ENCODE data around the gene HERC2.

The HERC2 gene

GRCh38 chr15:28118083-28118482 lies 203.9 kb downstream of the HERC2 start:
- no peak for TF ChIP-seq CTCF (IDR thresholded peaks at IDR 0.05)
- no peak overlapping the region for H3K27ac ChIP-seq
- no peak overlapping the region for H3K4me3 ChIP-seq
- no peak for DNase-seq (ENCODE audit: low spot score)

- no peak for TF ChIP-seq CTCF (IDR thresholded peaks at IDR 0.05)
- Histone ChIP-seq H3K27ac (no peak overlapping the region), H3K4me3 (no peak overlapping the region)
- no peak for DNase-seq (ENCODE audit: low spot score)
These were observed 204.5 kb downstream of the HERC2 start for GRCh38 chr15:28117432-28117990.

GRCh38 chr15:28116521-28117431 lies 205.2 kb downstream of the HERC2 start:
- no peak overlapping the region for H3K4me3 ChIP-seq
- no peak overlapping the region for H3K27ac ChIP-seq
- no peak for TF ChIP-seq CTCF (IDR thresholded peaks at IDR 0.05)
- DNase-seq (ENCODE audit: low spot score): no peak

- no peak overlapping the region for H3K4me3 ChIP-seq
- DNase-seq (ENCODE audit: low spot score): no peak
- TF ChIP-seq CTCF (IDR thresholded peaks at IDR 0.05): no peak
- H3K27ac ChIP-seq: no peak overlapping the region
These were observed 206.1 kb downstream of the HERC2 start for GRCh38 chr15:28115871-28116270.

GRCh38 chr15:28114721-28115622 lies 207.0 kb downstream of the HERC2 start:
- Histone ChIP-seq H3K27ac (no peak overlapping the region), H3K4me3 (no peak overlapping the region)
- DNase-seq (ENCODE audit: low spot score): no peak
- TF ChIP-seq CTCF (IDR thresholded peaks at IDR 0.05): no peak

- H3K4me3 ChIP-seq: no peak overlapping the region
- TF ChIP-seq CTCF (IDR thresholded peaks at IDR 0.05): no peak
- no peak overlapping the region for H3K27ac ChIP-seq
- no peak for DNase-seq (ENCODE audit: low spot score)
These were observed 207.9 kb downstream of the HERC2 start for GRCh38 chr15:28114114-28114455.

Data from coronary artery (tissue), 2 donors.